ENCODE data around the gene SUMO4.

GRCh38 chr6:149446791-149447376 is 46.8 kb downstream of the SUMO4 start:
- TF ChIP-seq, protein P1, sequence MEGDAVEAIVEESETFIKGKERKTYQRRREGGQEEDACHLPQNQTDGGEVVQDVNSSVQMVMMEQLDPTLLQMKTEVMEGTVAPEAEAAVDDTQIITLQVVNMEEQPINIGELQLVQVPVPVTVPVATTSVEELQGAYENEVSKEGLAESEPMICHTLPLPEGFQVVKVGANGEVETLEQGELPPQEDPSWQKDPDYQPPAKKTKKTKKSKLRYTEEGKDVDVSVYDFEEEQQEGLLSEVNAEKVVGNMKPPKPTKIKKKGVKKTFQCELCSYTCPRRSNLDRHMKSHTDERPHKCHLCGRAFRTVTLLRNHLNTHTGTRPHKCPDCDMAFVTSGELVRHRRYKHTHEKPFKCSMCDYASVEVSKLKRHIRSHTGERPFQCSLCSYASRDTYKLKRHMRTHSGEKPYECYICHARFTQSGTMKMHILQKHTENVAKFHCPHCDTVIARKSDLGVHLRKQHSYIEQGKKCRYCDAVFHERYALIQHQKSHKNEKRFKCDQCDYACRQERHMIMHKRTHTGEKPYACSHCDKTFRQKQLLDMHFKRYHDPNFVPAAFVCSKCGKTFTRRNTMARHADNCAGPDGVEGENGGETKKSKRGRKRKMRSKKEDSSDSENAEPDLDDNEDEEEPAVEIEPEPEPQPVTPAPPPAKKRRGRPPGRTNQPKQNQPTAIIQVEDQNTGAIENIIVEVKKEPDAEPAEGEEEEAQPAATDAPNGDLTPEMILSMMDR (IDR thresholded peaks at IDR 0.05), result no peak
- TF ChIP-seq POLR2AphosphoS5 (IDR thresholded peaks at IDR 0.05), result no peak
- TF ChIP-seq POLR2A (IDR thresholded peaks at IDR 0.05), result no peak
- no peak for TF ChIP-seq EP300 (IDR thresholded peaks at IDR 0.05; ENCODE audit: low read depth)

Measured in transverse colon (tissue), 4 donors.